Natural killer cell (primary cell): ENCODE results near the gene ISCU. TPM values are rescaled to one million over a fixed set of nuclear protein-coding genes. Genes with fewer than 3 reads are reported as not detected.

Source experiments
- ATAC-seq, 3 donors: fragments of 150-1000 bp in 2 of 3; fragments of 200-7000 bp in 1 of 3; cut with Tn5 transposase; 1 replicate in 1 of 3; 2 replicates in 2 of 3; pipeline ENCODE4 v1.10.0; 2021; ENCODE audit warnings: mild to moderate bottlenecking in 2 of 3, moderate library complexity in 2 of 3
- DNase-seq, 2 donors: peaks; one replicate each; pipeline versions ENCODE4 v3.0.0 to v3.0.0-alpha.2; 2013 to 2021; ENCODE audit warnings: mixed read lengths in 1 of 2
- H3K27ac ChIP-seq: one replicate; pipeline ENCODE4 v1.5.1; 2013; ENCODE audit warnings: mild to moderate bottlenecking, low read length
- H3K27me3 ChIP-seq: one replicate; pipeline ENCODE4 v1.6.1; 2013; ENCODE audit warnings: low read length; ENCODE audit not compliant: control insufficient read depth, insufficient read depth
- H3K36me3 ChIP-seq: one replicate; pipeline ENCODE4 v1.6.1; 2013; ENCODE audit warnings: low read length; ENCODE audit not compliant: control insufficient read depth, insufficient read depth
- H3K4me1 ChIP-seq: one replicate; pipeline ENCODE4 v1.6.1; 2013; ENCODE audit warnings: low read length; ENCODE audit not compliant: control insufficient read depth, insufficient read depth
- H3K4me3 ChIP-seq: one replicate; pipeline ENCODE4 v1.5.1; 2013; ENCODE audit warnings: low read length
- H3K9me3 ChIP-seq: one replicate; pipeline ENCODE4 v1.6.1; 2013; ENCODE audit warnings: low read length; ENCODE audit not compliant: control insufficient read depth, insufficient read depth
- H3K27ac Mint-ChIP-seq, 2 donors: one replicate each; pipeline ENCODE4 v1.8.0; 2022; ENCODE audit warnings: mild to moderate bottlenecking in 2 of 2, mixed read lengths in 2 of 2, moderate library complexity in 1 of 2
- H3K27me3 Mint-ChIP-seq, 2 donors: one replicate each; pipeline ENCODE4 v1.8.0; 2022; ENCODE audit warnings: low read depth in 2 of 2, mixed read lengths in 2 of 2
- H3K36me3 Mint-ChIP-seq: one replicate; pipeline ENCODE4 v1.8.0; 2022; ENCODE audit warnings: mixed read lengths
- H3K4me1 Mint-ChIP-seq, 2 donors: one replicate each; pipeline ENCODE4 v1.8.0; 2022; ENCODE audit warnings: mixed read lengths in 2 of 2
- H3K4me3 Mint-ChIP-seq: one replicate; pipeline ENCODE4 v1.8.0; 2022; ENCODE audit warnings: mild to moderate bottlenecking, moderate library complexity, mixed read lengths
- H3K9me3 Mint-ChIP-seq, 2 donors: one replicate each; pipeline ENCODE4 v1.8.0; 2022; ENCODE audit warnings: mixed read lengths in 2 of 2
- WGBS: methylation state at CpG from one replicate; pipeline ENCODE4 v1.1.7; 2013; ENCODE audit warnings: missing lambda C conversion rate; ENCODE audit not compliant: insufficient coverage; 5-methylcytosine and 5-hydroxymethylcytosine counted together
- intact Hi-C: fragments of 100-400 bp; cut with micrococcal nuclease; formaldehyde crosslinking; loops from one replicate; pipeline ENCODE4 v1.14.2; 2022
- total RNA-seq, 4 donors: library from RNA; stranded (reverse); fragments of 120-200 nt in 1 of 4; gene quantifications; one replicate each; pipeline versions ENCODE4 v1.2.3 to v1.2.4, GENCODE V29; 2013 to 2022
- TF ChIP-seq, protein P1 (sequence below): fragments of 200-600 bp; IDR thresholded peaks from one replicate; pipeline ENCODE4 v1.8.0; 2022; ENCODE audit warnings: antibody characterized with exemption

The ISCU gene
- total RNA-seq, 3 donors from 2014 or later (not counting 1 experiment from before 2014, with no cell fraction given), result 86.9 to 103 (median 97.4) TPM

DNA sequence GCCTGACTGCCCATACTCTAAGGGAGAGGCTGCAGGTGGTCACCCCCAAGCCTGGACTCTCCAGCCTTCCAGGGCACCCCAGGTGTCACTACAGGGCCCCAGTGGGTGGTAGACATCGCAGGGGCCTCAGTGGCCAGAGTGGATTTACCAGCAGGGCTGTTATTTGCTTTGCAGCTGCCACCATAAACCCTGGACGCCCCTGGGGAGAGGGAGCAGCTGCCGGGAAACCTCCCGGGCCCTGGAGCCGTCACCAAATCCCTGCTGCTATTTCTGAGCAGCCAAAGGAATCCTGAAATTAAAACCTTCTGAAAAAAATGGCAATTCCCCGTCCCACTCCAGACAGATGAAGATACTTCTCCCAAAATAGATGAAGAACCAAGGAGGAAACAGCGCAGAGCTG is 21.6 kb downstream of the ISCU start:
- Mint-ChIP-seq H3K36me3 (no peaks in the 10 kb centered on the region), H3K4me3 (no peak overlapping the region), H3K4me1 (peaks cover 5 to 6% of the 10 kb centered on the region in 2 donors), H3K9me3 (peaks cover 2% of the 10 kb centered on the region in 2 donors), H3K27me3 (peaks cover 0 to 4% of the 10 kb centered on the region in 2 donors), H3K27ac (no peak overlapping the region)
- Histone ChIP-seq H3K27me3 (no peaks in the 10 kb centered on the region), H3K27ac (no peak overlapping the region), H3K4me1 (peaks cover 8% of the 10 kb centered on the region), H3K36me3 (no peaks in the 10 kb centered on the region), H3K4me3 (no peak overlapping the region), H3K9me3 (peaks cover under 1% of the 10 kb centered on the region)
- intact Hi-C loops, result no loop called here
- TF ChIP-seq, protein P1, sequence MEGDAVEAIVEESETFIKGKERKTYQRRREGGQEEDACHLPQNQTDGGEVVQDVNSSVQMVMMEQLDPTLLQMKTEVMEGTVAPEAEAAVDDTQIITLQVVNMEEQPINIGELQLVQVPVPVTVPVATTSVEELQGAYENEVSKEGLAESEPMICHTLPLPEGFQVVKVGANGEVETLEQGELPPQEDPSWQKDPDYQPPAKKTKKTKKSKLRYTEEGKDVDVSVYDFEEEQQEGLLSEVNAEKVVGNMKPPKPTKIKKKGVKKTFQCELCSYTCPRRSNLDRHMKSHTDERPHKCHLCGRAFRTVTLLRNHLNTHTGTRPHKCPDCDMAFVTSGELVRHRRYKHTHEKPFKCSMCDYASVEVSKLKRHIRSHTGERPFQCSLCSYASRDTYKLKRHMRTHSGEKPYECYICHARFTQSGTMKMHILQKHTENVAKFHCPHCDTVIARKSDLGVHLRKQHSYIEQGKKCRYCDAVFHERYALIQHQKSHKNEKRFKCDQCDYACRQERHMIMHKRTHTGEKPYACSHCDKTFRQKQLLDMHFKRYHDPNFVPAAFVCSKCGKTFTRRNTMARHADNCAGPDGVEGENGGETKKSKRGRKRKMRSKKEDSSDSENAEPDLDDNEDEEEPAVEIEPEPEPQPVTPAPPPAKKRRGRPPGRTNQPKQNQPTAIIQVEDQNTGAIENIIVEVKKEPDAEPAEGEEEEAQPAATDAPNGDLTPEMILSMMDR, result no peak
- WGBS, result 88% methylated on average over 7 of the region's 7 CpGs
- ATAC-seq (no peak), DNase-seq (no peak)

DNA sequence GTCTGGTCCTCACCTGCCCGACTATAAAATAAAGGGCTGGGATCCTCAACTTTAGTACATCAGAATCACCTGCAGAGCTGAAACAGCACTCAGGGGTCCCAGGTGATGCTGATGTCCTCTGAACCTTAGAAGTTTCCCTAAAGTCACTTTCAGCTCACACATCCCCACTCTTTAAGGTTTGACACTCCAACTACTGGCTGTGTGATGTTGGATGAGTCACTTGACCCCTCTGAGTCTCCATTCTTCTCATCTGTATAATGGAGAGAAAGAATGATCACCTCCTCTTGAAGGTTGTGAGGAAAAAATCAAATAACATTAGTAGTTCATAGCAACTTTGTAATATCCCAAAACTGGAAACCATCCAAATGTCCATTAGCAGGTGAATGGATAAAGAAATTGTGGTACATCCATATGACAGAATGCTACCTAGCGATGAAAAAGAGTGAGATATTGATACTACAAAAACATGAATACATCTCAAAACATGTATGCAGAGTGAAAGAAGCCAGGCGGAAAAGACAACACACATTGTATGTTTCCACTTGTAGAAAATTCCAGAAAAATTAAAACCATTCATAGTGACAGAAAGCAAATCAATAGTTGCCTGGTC is 22.2 kb downstream of the ISCU start:
- ATAC-seq (no peak), DNase-seq (no peak)
- 80% methylated on average over 1 of the region's 3 CpGs for WGBS
- H3K4me1 Mint-ChIP-seq, result peaks cover 0 to under 1% of the 10 kb centered on the region in 2 donors
- peaks cover 0 to 4% of the 10 kb centered on the region in 2 donors for H3K27me3 Mint-ChIP-seq
- Histone ChIP-seq H3K4me3 (no peak overlapping the region), H3K4me1 (peaks cover 4% of the 10 kb centered on the region), H3K36me3 (no peaks in the 10 kb centered on the region), H3K27me3 (no peaks in the 10 kb centered on the region), H3K9me3 (no peaks in the 10 kb centered on the region), H3K27ac (no peak overlapping the region)
- intact Hi-C loops, result no loop called here
- H3K9me3 Mint-ChIP-seq, result no peaks in the 10 kb centered on the region
- H3K36me3 Mint-ChIP-seq, result no peaks in the 10 kb centered on the region
- TF ChIP-seq, protein P1, result no peak
- no peak overlapping the region for H3K4me3 Mint-ChIP-seq
- no peak overlapping the region for H3K27ac Mint-ChIP-seq

DNA sequence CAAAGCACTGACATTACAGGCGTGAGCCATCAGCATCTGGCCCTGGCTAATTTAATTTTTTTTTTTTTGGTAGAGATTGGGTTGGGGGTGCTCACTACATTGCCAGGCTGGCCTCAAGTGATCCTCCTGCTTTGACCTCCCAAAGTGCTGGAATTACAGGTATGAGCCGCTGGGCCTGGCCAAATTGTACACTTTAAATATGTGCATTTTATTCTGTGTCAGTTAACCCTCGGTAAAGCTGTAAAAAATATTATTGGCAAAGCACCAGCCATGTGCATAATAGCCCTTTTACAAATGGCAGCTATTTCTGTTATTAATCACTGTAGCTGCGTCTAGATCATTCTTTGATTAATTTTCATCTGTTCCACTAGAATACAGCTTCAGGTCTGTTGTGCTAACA is 23.5 kb downstream of the ISCU start:
- no peaks in the 10 kb centered on the region for H3K36me3 Mint-ChIP-seq
- Histone ChIP-seq H3K27me3 (no peaks in the 10 kb centered on the region), H3K4me1 (no peaks in the 10 kb centered on the region), H3K36me3 (no peaks in the 10 kb centered on the region), H3K27ac (no peak overlapping the region), H3K9me3 (no peaks in the 10 kb centered on the region), H3K4me3 (no peak overlapping the region)
- 90% methylated on average over 4 of the region's 4 CpGs for WGBS
- no peak overlapping the region for H3K4me3 Mint-ChIP-seq
- H3K27ac Mint-ChIP-seq, result no peak overlapping the region
- no peaks in the 10 kb centered on the region for H3K9me3 Mint-ChIP-seq
- intact Hi-C loops, result no loop called here
- peaks cover 0 to 4% of the 10 kb centered on the region in 2 donors for H3K27me3 Mint-ChIP-seq
- H3K4me1 Mint-ChIP-seq, result no peaks in the 10 kb centered on the region
- ATAC-seq (no peak), DNase-seq (no peak)
- TF ChIP-seq, protein P1, result no peak

GRCh38 chr12:108586306-108586705 is 23.9 kb downstream of the ISCU start:
- TF ChIP-seq, protein P1, result no peak
- WGBS, result 92% methylated on average over 11 of the region's 11 CpGs

More at GRCh38 chr12:108586306-108586705, 23.9 kb downstream of the ISCU start:
- Mint-ChIP-seq H3K9me3 (no peaks in the 10 kb centered on the region), H3K4me1 (no peaks in the 10 kb centered on the region), H3K4me3 (no peak overlapping the region), H3K27ac (no peak overlapping the region), H3K27me3 (peaks cover 0 to 4% of the 10 kb centered on the region in 2 donors), H3K36me3 (no peaks in the 10 kb centered on the region)
- intact Hi-C loops, result no loop called here
- Histone ChIP-seq H3K9me3 (no peaks in the 10 kb centered on the region), H3K27me3 (no peaks in the 10 kb centered on the region), H3K4me3 (no peak overlapping the region), H3K36me3 (no peaks in the 10 kb centered on the region), H3K4me1 (no peaks in the 10 kb centered on the region), H3K27ac (no peak overlapping the region)
- ATAC-seq (no peak), DNase-seq (no peak)
